IMR-90 (cell line): ENCODE data around the gene KLHL13. TPM values are rescaled to one million over a fixed set of nuclear protein-coding genes. Genes with fewer than 3 reads are reported as not detected.

Experiments
- ATAC-seq: fragments of 200-7000 bp; cut with Tn5 transposase; 2 replicates; pipeline ENCODE4 v1.9.1; 2020; ENCODE audit warnings: low read depth, mild to moderate bottlenecking, moderate library complexity
- BruUV-seq: library from RNA; stranded (reverse); fragments of 400-500 nt; replicated peaks from 2 replicates; lab custom pipeline; 2021; lab: Mats Ljungman, UMichigan
- CTCF ChIA-PET: fragments of 300-600 bp; formaldehyde crosslinking; extraction: SDS; loops from one replicate; lab custom pipeline; 2021; ENCODE audit warnings: antibody characterized with exemption; lab: Yijun Ruan, JAX
- POLR2A ChIA-PET: fragments of 300-600 bp; sonication (Branson Sonifier 250); formaldehyde crosslinking; loops from one replicate; lab custom pipeline; 2022; ENCODE audit warnings: antibody characterized with exemption; ENCODE audit not compliant: unreplicated experiment; lab: Charles Lee
- DNase-seq: peaks from one replicate; pipeline ENCODE4 v3.0.0; 2013
- H2AFZ ChIP-seq: replicated peaks from 2 replicates; pipeline ENCODE3; 2013; ENCODE audit warnings: low read length, mild to moderate bottlenecking; ENCODE audit not compliant: poor library complexity
- H2AK5ac ChIP-seq: 2 replicates; pipeline ENCODE4 v1.6.1; 2013; ENCODE audit warnings: low read depth, low read length, inconsistent platforms
- H2AK9ac ChIP-seq: replicated peaks from 2 replicates; pipeline ENCODE3; 2013; ENCODE audit warnings: mild to moderate bottlenecking, low read depth, low read length, moderate library complexity; ENCODE audit not compliant: poor library complexity
- H2BK120ac ChIP-seq: 2 replicates; pipeline ENCODE4 v1.6.1; 2013; ENCODE audit warnings: low read depth, low read length, inconsistent platforms
- H2BK15ac ChIP-seq: 3 replicates; pipeline ENCODE4 v1.6.1; 2013; ENCODE audit warnings: low read depth, low read length, inconsistent platforms
- H2BK20ac ChIP-seq: 2 replicates; pipeline ENCODE4 v1.6.1; 2013; ENCODE audit warnings: low read depth, mild to moderate bottlenecking, inconsistent platforms, low read length, moderate library complexity
- H2BK5ac ChIP-seq: 2 replicates; pipeline ENCODE4 v1.6.1; 2013; ENCODE audit warnings: mild to moderate bottlenecking, low read depth, low read length, inconsistent platforms; ENCODE audit not compliant: poor library complexity, severe bottlenecking
- H3K14ac ChIP-seq: replicated peaks from 2 replicates; pipeline ENCODE4 v1.6.1; 2013; ENCODE audit warnings: low read depth, low read length, inconsistent platforms
- H3K18ac ChIP-seq: 2 replicates; pipeline ENCODE4 v1.6.1; 2013; ENCODE audit warnings: low read depth, low read length, control low read depth
- H3K23ac ChIP-seq: 2 replicates; pipeline ENCODE4 v1.6.1; 2013; ENCODE audit warnings: low read depth, low read length, inconsistent platforms
- H3K27ac ChIP-seq: 2 replicates; pipeline ENCODE4 v1.5.1; 2013; ENCODE audit warnings: mild to moderate bottlenecking, control low read depth, low read length; ENCODE audit not compliant: insufficient read depth
- H3K27me3 ChIP-seq: 2 replicates; pipeline ENCODE4 v1.6.1; 2013; ENCODE audit warnings: low read length; ENCODE audit not compliant: control insufficient read depth, insufficient read depth
- H3K36me3 ChIP-seq: 2 replicates; pipeline ENCODE4 v1.6.1; 2013; ENCODE audit warnings: low read length, mixed read lengths; ENCODE audit not compliant: control insufficient read depth, insufficient read depth
- H3K4ac ChIP-seq: 2 replicates; pipeline ENCODE4 v1.6.1; 2013; ENCODE audit warnings: low read depth, low read length, inconsistent platforms
- H3K4me1 ChIP-seq: 2 replicates; pipeline ENCODE4 v1.6.1; 2013; ENCODE audit warnings: low read length, mixed read lengths; ENCODE audit not compliant: control insufficient read depth, insufficient read depth
- H3K4me2 ChIP-seq: 2 replicates; pipeline ENCODE4 v1.6.1; 2013; ENCODE audit warnings: low read depth, mild to moderate bottlenecking, control low read depth, low read length, moderate library complexity
- H3K4me3 ChIP-seq: 2 replicates; pipeline ENCODE4 v1.5.1; 2013; ENCODE audit warnings: low read depth, mild to moderate bottlenecking, control low read depth, low read length, moderate library complexity; ENCODE audit not compliant: insufficient read depth
- H3K56ac ChIP-seq: 2 replicates; pipeline ENCODE4 v1.6.1; 2013; ENCODE audit warnings: low read length, inconsistent platforms; ENCODE audit not compliant: insufficient read depth; ENCODE audit errors: extremely low read depth
- H3K79me1 ChIP-seq, 2 experiments: 2 replicates each; pipeline ENCODE4 v1.6.1; 2013; ENCODE audit warnings: low read length in 2 of 2, inconsistent platforms in 1 of 2, low read depth in 1 of 2
- H3K9ac ChIP-seq: 2 replicates; pipeline ENCODE4 v1.6.1; 2013; ENCODE audit warnings: low read depth, low read length, control low read depth
- H3K9me1 ChIP-seq: 2 replicates; pipeline ENCODE4 v1.6.1; 2013; ENCODE audit warnings: low read length, inconsistent platforms; ENCODE audit not compliant: insufficient read depth
- H3K9me3 ChIP-seq: 2 replicates; pipeline ENCODE4 v1.6.1; 2013; ENCODE audit warnings: low read length; ENCODE audit not compliant: control insufficient read depth, insufficient read depth
- H4K20me1 ChIP-seq: 2 replicates; pipeline ENCODE4 v1.6.1; 2013; ENCODE audit warnings: low read length, inconsistent platforms; ENCODE audit not compliant: insufficient read depth
- H4K5ac ChIP-seq: 2 replicates; pipeline ENCODE4 v1.6.1; 2013; ENCODE audit warnings: mild to moderate bottlenecking, low read depth, low read length, control low read depth
- H4K8ac ChIP-seq, 2 experiments: 2 replicates each; pipeline ENCODE4 v1.6.1; 2013; ENCODE audit warnings: low read depth in 2 of 2, low read length in 2 of 2, control low read depth in 1 of 2, inconsistent platforms in 1 of 2
- H4K91ac ChIP-seq: 2 replicates; pipeline ENCODE4 v1.6.1; 2013; ENCODE audit warnings: low read depth, low read length, inconsistent platforms; ENCODE audit not compliant: insufficient read depth
- BHLHE40 ChIP-seq: fragments of 150-350 bp; IDR thresholded peaks from 2 replicates; pipeline ENCODE4 v1.6.1; 2016; ENCODE audit warnings: mild to moderate bottlenecking, low read depth, low read length
- CEBPB ChIP-seq: IDR thresholded peaks from 2 replicates; pipeline ENCODE4 v1.6.1; 2012; ENCODE audit warnings: low read depth, low read length, improper control_type of control experiment
- CHD1 ChIP-seq: IDR thresholded peaks from 2 replicates; pipeline ENCODE4 v1.6.1; 2012; ENCODE audit warnings: low read depth, low read length, improper control_type of control experiment
- CTCF ChIP-seq: conservative IDR thresholded peaks from 2 replicates; pipeline ENCODE4 v1.5.1; 2012; ENCODE audit warnings: mild to moderate bottlenecking, low read depth, low read length, improper control_type of control experiment
- ELK1 ChIP-seq: fragments of 150-350 bp; IDR thresholded peaks from 2 replicates; pipeline ENCODE4 v1.6.1; 2016; ENCODE audit warnings: low read depth, mild to moderate bottlenecking, low read length, moderate library complexity, borderline replicate concordance
- FOS ChIP-seq: fragments of 150-350 bp; IDR thresholded peaks from 2 replicates; pipeline ENCODE4 v1.6.1; 2016; ENCODE audit warnings: low read depth, low read length
- MAFK ChIP-seq: IDR thresholded peaks from 2 replicates; pipeline ENCODE4 v1.6.1; 2012; ENCODE audit warnings: low read depth, low read length, improper control_type of control experiment
- MAZ ChIP-seq: IDR thresholded peaks from 2 replicates; pipeline ENCODE4 v1.6.1; 2012; ENCODE audit warnings: low read depth, mild to moderate bottlenecking, low read length, improper control_type of control experiment, moderate library complexity, borderline replicate concordance
- MXI1 ChIP-seq: IDR thresholded peaks from 2 replicates; pipeline ENCODE4 v1.6.1; 2012; ENCODE audit warnings: low read depth, mild to moderate bottlenecking, low read length, moderate library complexity, borderline replicate concordance
- NFE2L2 ChIP-seq: fragments of 150-350 bp; IDR thresholded peaks from 2 replicates; pipeline ENCODE4 v1.6.1; 2016; ENCODE audit warnings: low read depth, mild to moderate bottlenecking, low read length
- POLR2A ChIP-seq: IDR thresholded peaks from 2 replicates; pipeline ENCODE4 v1.6.1; 2012; ENCODE audit warnings: mild to moderate bottlenecking, low read depth, low read length
- RAD21 ChIP-seq: IDR thresholded peaks from 2 replicates; pipeline ENCODE4 v1.6.1; 2012; ENCODE audit warnings: low read length, improper control_type of control experiment
- RCOR1 ChIP-seq: IDR thresholded peaks from 2 replicates; pipeline ENCODE4 v1.6.1; 2012; ENCODE audit warnings: mild to moderate bottlenecking, low read length, improper control_type of control experiment; ENCODE audit not compliant: insufficient replicate concordance
- RFX5 ChIP-seq: IDR thresholded peaks from 2 replicates; pipeline ENCODE4 v1.8.0; 2012; ENCODE audit warnings: low read depth, mild to moderate bottlenecking, low read length, moderate library complexity
- SMC3 ChIP-seq: fragments of 150-350 bp; IDR thresholded peaks from 2 replicates; pipeline ENCODE4 v1.6.1; 2016; ENCODE audit warnings: low read depth, mild to moderate bottlenecking, antibody characterized with exemption, low read length, moderate library complexity
- USF2 ChIP-seq: fragments of 150-350 bp; IDR thresholded peaks from 2 replicates; pipeline ENCODE4 v1.6.1; 2017; ENCODE audit warnings: mild to moderate bottlenecking, antibody characterized with exemption, low read length, low read depth
- WGBS, 2 experiments: methylation state at CpG; one replicate each; pipeline versions ENCODE4 v1.1.5 to v1.1.7; 2013; ENCODE audit warnings: missing lambda C conversion rate in 2 of 2; ENCODE audit not compliant: insufficient read length in 1 of 2; ENCODE audit errors: extremely low coverage in 2 of 2; 5-methylcytosine and 5-hydroxymethylcytosine counted together
- dilution Hi-C: fragments of 300-500 bp; cut with HindIII; formaldehyde crosslinking; loops from one replicate; pipeline ENCODE4 v1.14.3; 2018; ENCODE audit warnings: low sequenced_read_pairs; ENCODE audit not compliant: unreplicated experiment
- in situ Hi-C: fragments of 300-500 bp; cut with MboI; formaldehyde crosslinking; loops from 3 replicates; pipeline ENCODE4 v1.14.3; 2019; ENCODE audit warnings: low sequenced_read_pairs, inconsistent platforms, mixed read lengths
- intact Hi-C: fragments of 100-400 bp; cut with micrococcal nuclease; formaldehyde crosslinking; loops from 2 replicates; pipeline ENCODE4 v1.10.0; 2022
- polyA plus RNA-seq, 3 experiments: library from polyadenylated mRNA; depleted of rRNA; stranded (reverse); fragments of >200 nt; gene quantifications; 2 replicates each; pipeline ENCODE4 v1.2.3, GENCODE V29; 2012; ENCODE audit warnings: low replicate concordance in 1 of 3
- total RNA-seq: library from RNA; depleted of rRNA; stranded (reverse); fragments of >200 nt; gene quantifications from 2 replicates; pipeline ENCODE4 v1.2.3, GENCODE V29; 2012

KLHL13 gene
- total and polyA plus RNA-seq, 2 of the 4 experiments (the other 2 are of a cell fraction) = 4.0 to 12.5 TPM

GRCh38 chrX:118100091-118100490 is 16.5 kb downstream of the KLHL13 start:
- in situ Hi-C loops (no loop called here), dilution Hi-C loops (no loop called here), intact Hi-C loops (no loop called here)
- Histone ChIP-seq H3K56ac (no peak overlapping the region), H4K20me1 (no peaks in the 10 kb centered on the region), H3K23ac (no peak overlapping the region), H3K9me1 (no peaks in the 10 kb centered on the region), H3K9ac (no peak overlapping the region), H4K91ac (no peak overlapping the region), H2BK15ac (no peak overlapping the region), H3K27ac (no peak overlapping the region), H3K9me3 (no peaks in the 10 kb centered on the region), H3K4me3 (no peak overlapping the region), H3K18ac (no peak overlapping the region), H4K5ac (no peak overlapping the region), H4K8ac (no peak overlapping the region), H2BK20ac (no peak overlapping the region), H2AK5ac (no peak overlapping the region), H3K4me1 (no peaks in the 10 kb centered on the region), H2AFZ (no peak overlapping the region), H3K14ac (no peak overlapping the region), H3K79me1 (no peaks in the 10 kb centered on the region), H2BK120ac (no peak overlapping the region), H3K4me2 (no peak overlapping the region), H3K4ac (no peak overlapping the region), H3K36me3 (no peaks in the 10 kb centered on the region), H2BK5ac (no peak overlapping the region), H3K27me3 (no peaks in the 10 kb centered on the region), H2AK9ac (no peak overlapping the region)
- CTCF ChIA-PET = no interaction called here
- no CpG with 5 or more reads among the region's 5 CpGs for WGBS, 2 experiments
- POLR2A ChIA-PET = no interaction called here
- no TSS peak for BruUV-seq
- DNase-seq (no peak), ATAC-seq (no peak)
- TF ChIP-seq CEBPB (no peak), CTCF (no peak), USF2 (no peak), ELK1 (no peak), MAFK (no peak), RCOR1 (no peak), BHLHE40 (no peak), SMC3 (no peak), FOS (no peak), NFE2L2 (no peak), MAZ (no peak), POLR2A (no peak), CHD1 (no peak), RAD21 (no peak), MXI1 (no peak), RFX5 (no peak)
